GM12875 (cell line): ENCODE measurements around the gene CPM.

Source experiments
- H3K4me3 ChIP-seq: one replicate; pipeline ENCODE4 v1.5.1; 2011; ENCODE audit warnings: low read depth, low read length, control low read depth
- TF ChIP-seq, protein P1 (sequence below): IDR thresholded peaks from 2 replicates; pipeline ENCODE4 v1.5.1; 2011; ENCODE audit warnings: low read depth, mild to moderate bottlenecking, control low read depth, inconsistent platforms, low read length, moderate library complexity, borderline replicate concordance; ENCODE audit not compliant: insufficient read depth

The CPM gene

DNA sequence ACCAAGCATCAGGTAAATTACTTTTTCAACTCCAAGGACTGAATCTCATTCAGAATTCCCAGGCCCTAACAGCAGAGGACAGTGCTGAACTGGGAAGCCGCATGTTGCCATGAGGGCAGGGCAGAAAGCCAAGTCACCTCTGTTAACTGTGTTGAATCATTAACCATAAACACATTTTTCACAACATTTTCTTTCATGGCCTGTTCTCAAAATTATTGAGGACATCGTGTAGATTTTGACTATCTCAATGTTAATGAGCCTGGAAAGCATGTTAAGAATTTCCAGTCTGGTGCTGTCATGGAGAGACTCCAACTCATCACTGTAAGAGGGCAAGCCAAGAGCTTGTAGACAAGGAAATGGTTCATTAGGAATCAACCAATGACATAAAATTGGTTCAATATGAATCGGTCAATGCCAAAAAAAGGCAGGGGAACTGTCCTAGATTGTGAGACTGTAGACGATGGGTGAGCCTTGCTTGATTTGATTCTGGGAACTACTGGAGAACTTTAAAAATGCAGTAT lies 33.7 kb downstream of the CPM start:
- TF ChIP-seq, protein P1, sequence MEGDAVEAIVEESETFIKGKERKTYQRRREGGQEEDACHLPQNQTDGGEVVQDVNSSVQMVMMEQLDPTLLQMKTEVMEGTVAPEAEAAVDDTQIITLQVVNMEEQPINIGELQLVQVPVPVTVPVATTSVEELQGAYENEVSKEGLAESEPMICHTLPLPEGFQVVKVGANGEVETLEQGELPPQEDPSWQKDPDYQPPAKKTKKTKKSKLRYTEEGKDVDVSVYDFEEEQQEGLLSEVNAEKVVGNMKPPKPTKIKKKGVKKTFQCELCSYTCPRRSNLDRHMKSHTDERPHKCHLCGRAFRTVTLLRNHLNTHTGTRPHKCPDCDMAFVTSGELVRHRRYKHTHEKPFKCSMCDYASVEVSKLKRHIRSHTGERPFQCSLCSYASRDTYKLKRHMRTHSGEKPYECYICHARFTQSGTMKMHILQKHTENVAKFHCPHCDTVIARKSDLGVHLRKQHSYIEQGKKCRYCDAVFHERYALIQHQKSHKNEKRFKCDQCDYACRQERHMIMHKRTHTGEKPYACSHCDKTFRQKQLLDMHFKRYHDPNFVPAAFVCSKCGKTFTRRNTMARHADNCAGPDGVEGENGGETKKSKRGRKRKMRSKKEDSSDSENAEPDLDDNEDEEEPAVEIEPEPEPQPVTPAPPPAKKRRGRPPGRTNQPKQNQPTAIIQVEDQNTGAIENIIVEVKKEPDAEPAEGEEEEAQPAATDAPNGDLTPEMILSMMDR: no peak
- no peak overlapping the region for H3K4me3 ChIP-seq

GRCh38 chr12:68896881-68897540 lies 36.0 kb downstream of the CPM start:
- TF ChIP-seq, protein P1: no peak
- no peak overlapping the region for H3K4me3 ChIP-seq

- no peak overlapping the region for H3K4me3 ChIP-seq
- TF ChIP-seq, protein P1: no peak
Measured at GRCh38 chr12:68894276-68894855, 38.6 kb downstream of the CPM start.

DNA sequence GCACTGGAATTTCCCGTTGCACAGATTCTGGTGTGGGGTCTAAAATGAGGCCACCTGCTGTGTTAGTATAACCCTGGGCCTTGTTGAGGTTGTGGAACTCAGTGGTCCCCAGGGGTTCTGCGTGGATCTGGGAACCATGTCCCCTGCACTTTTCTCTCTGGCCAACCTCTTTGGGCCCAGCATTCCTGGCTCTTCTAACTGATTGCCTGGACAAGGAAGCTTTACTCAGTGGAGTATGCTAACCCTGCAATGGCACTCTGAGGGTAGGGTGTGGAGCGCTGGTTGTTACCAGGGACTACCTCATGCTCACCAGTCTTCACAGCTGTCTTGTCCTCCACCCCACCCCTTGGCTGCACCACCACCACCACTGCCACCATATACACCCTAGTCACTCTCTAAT lies 39.2 kb downstream of the CPM start:
- TF ChIP-seq, protein P1: no peak
- H3K4me3 ChIP-seq: no peak overlapping the region

DNA sequence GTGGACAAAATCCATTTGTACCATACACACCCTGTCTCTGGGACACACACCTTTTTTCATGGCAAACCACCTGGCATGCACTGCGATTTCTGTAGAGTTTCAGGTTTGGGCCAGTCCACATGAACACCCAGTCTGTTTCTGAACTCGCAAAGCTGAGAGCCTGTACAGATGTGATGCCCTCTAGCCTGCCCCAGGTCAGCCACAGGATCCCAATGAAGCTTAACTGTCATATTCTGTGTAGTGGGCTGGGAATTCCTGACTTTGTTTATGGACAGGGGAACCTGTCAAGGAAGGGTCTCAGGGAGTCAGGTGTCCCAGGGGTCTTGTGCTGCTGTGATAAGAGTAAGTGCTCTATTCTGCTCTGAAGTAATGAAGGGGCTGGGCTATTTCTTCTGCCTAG lies 39.8 kb downstream of the CPM start:
- H3K4me3 ChIP-seq: no peak overlapping the region
- TF ChIP-seq, protein P1: no peak

DNA sequence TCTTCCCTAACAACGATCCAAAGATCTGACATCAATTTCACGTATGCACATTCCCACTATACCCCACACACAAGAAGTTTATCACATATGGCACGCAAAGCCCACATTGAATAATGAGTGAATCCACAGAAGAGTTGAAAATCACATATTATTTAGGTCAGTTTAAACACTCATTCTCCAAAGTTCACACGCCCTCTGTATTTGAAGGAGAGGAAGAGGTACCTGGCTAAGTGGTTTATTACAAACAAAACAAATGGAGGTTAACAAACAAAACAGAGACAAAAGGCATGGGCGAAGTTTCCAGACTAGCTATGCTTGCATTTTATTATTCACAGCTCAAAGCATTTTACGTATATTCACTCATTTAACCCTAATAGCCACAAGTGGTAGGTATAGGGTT lies 41.8 kb downstream of the CPM start:
- no peak overlapping the region for H3K4me3 ChIP-seq
- TF ChIP-seq, protein P1: no peak

DNA sequence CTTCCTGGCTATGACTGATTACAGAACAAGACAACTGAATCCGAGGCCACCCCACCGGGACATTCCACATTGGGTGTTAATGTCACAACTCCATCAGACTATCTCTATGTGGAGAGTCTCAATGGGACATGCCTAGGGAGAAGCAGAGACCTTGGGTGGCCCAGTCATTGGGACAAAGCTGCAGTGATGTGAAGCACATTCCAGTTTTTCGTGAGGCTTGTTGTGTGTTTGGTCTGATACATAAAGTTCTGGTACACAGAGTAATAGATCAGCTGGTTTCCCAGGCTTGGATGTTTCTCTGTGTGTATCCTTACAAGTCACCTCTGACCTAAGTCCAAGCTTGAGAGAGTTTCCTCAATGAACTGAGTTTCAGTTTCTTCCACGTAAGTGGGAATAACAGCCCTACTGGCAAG lies 42.3 kb downstream of the CPM start:
- no peak overlapping the region for H3K4me3 ChIP-seq

More for the DNA sequence above, 42.3 kb downstream of the CPM start:
- TF ChIP-seq, protein P1: no peak
